Caco-2 (cell line): ENCODE results near the gene INPP5K. TPM values are rescaled to one million over a fixed set of nuclear protein-coding genes. Genes with fewer than 3 reads are reported as not detected.
"Not testable (repeated sequence)": the region's sequence is repeated elsewhere in the genome, so short reads cannot be mapped to it uniquely, and the experiment has no call there.

ENCODE experiments used
- BruUV-seq: library from RNA; stranded (reverse); fragments of 400-500 nt; replicated peaks from 2 replicates; lab custom pipeline; 2021; lab: Mats Ljungman, UMichigan
- CTCF ChIA-PET: fragments of 300-600 bp; sonication (Branson Sonifier 250); formaldehyde crosslinking; loops from one replicate; lab custom pipeline; 2022; ENCODE audit warnings: antibody characterized with exemption; lab: Charles Lee
- POLR2A ChIA-PET: fragments of 300-600 bp; sonication (Branson Sonifier 250); formaldehyde crosslinking; loops from one replicate; lab custom pipeline; 2022; ENCODE audit warnings: antibody characterized with exemption; lab: Charles Lee
- DNase-seq, 2 experiments: peaks; one replicate each; pipeline versions ENCODE4 v3.0.0 to v3.0.0-alpha.2; 2020 to 2022
- H3K27me3 ChIP-seq: replicated peaks from 2 replicates; pipeline ENCODE4 v1.6.0; 2011; ENCODE audit warnings: low read length; ENCODE audit not compliant: control insufficient read depth, insufficient read depth
- H3K36me3 ChIP-seq: 2 replicates; pipeline ENCODE4 v1.5.1; 2011; ENCODE audit warnings: low read length; ENCODE audit not compliant: control insufficient read depth, insufficient read depth
- H3K4me1 ChIP-seq: fragments of 250-450 bp; sonication (Bioruptor Pico); 2 replicates; pipeline ENCODE4 v1.5.1; 2020; ENCODE audit warnings: mild to moderate bottlenecking
- H3K4me3 ChIP-seq: 2 replicates; pipeline ENCODE4 v1.5.1; 2011; ENCODE audit warnings: low read depth, mild to moderate bottlenecking, control low read depth, low read length
- H3K9me3 ChIP-seq: fragments of 250-450 bp; sonication (Bioruptor Pico); 2 replicates; pipeline ENCODE4 v1.5.1; 2020; ENCODE audit warnings: mild to moderate bottlenecking, moderate library complexity
- H3K27ac Mint-ChIP-seq: one replicate; pipeline ENCODE4 v1.8.0; 2022; ENCODE audit warnings: mixed read lengths; ENCODE audit not compliant: unreplicated experiment
- H3K27me3 Mint-ChIP-seq: one replicate; pipeline ENCODE4 v1.8.0; 2022; ENCODE audit warnings: mixed read lengths; ENCODE audit not compliant: insufficient read depth, unreplicated experiment
- H3K36me3 Mint-ChIP-seq: one replicate; pipeline ENCODE4 v1.8.0; 2022; ENCODE audit warnings: mild to moderate bottlenecking, mixed read lengths; ENCODE audit not compliant: insufficient read depth, unreplicated experiment
- H3K4me1 Mint-ChIP-seq: one replicate; pipeline ENCODE4 v1.8.0; 2022; ENCODE audit warnings: low read depth, mixed read lengths; ENCODE audit not compliant: unreplicated experiment
- H3K4me3 Mint-ChIP-seq: one replicate; pipeline ENCODE4 v1.8.0; 2022; ENCODE audit warnings: mild to moderate bottlenecking, moderate library complexity, mixed read lengths; ENCODE audit not compliant: unreplicated experiment
- H3K9me3 Mint-ChIP-seq: one replicate; pipeline ENCODE4 v1.8.0; 2022; ENCODE audit warnings: mixed read lengths; ENCODE audit not compliant: unreplicated experiment
- intact Hi-C: fragments of 100-400 bp; cut with micrococcal nuclease; formaldehyde crosslinking; loops from one replicate; pipeline ENCODE4 v1.10.0; 2022; ENCODE audit not compliant: unreplicated experiment
- total RNA-seq: library from RNA; stranded (reverse); gene quantifications from 2 replicates; pipeline ENCODE4 v1.2.3, GENCODE V29; 2022
- TF ChIP-seq, protein P1 (sequence below), 2 experiments: fragments of 200-600 bp in 1 of 2; IDR thresholded peaks; 1 replicate in 1 of 2; 2 replicates in 1 of 2; pipeline versions ENCODE4 v1.5.1 to v1.8.0; 2011 to 2022; ENCODE audit warnings: antibody characterized with exemption in 1 of 2, control low read depth in 1 of 2, inconsistent platforms in 1 of 2, low read depth in 1 of 2, low read length in 1 of 2, mild to moderate bottlenecking in 1 of 2, moderate library complexity in 1 of 2; ENCODE audit not compliant: insufficient read depth in 1 of 2, severe bottlenecking in 1 of 2, unreplicated experiment in 1 of 2

INPP5K gene
- total RNA-seq, 1 experiment from 2014 or later = 24.1 TPM

DNA sequence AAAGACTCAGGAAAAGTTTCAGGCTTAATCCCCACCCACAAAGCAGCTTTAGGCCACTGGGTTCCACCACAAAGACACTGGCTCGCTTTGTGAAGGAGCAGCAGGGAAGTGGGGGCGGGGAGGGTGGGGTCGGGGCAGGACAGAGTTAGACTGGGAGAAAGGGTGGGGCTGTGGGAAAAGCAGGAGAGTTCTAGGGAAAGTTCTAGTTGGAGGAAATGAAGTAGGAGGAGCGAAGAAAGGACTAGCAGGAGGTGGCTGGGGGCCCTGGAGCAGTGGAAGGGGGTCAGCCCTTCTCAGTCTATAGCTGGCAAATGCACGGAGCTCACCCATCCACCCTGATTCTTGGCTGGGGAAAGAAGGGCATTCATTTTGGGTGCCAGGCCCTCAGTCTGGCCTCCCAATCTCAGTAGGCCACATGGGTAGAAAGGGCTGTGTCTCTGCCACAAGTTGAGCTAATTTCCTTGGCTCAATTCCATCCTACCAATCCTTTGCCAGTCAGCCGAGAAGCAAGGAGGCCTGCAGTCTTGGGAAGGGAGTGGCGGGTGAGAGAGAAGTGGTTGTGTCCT is 4.6 kb downstream of the INPP5K start:
- BruUV-seq = no TSS peak
- H3K4me1 ChIP-seq = peaks cover 9% of the 10 kb centered on the region
- H3K4me3 ChIP-seq = no peak overlapping the region
- Mint-ChIP-seq H3K4me1 (peaks cover 24% of the 10 kb centered on the region), H3K36me3 (peaks cover 26% of the 10 kb centered on the region), H3K27me3 (no peaks in the 10 kb centered on the region), H3K4me3 (no peak overlapping the region), H3K9me3 (no peaks in the 10 kb centered on the region), H3K27ac (no peak overlapping the region)
- DNase-seq = no peak
- ChIA-PET POLR2A (no interaction called here), CTCF (no interaction called here)
- H3K9me3 ChIP-seq = no peaks in the 10 kb centered on the region
- no peaks in the 10 kb centered on the region; the same call in 1 of the 2 replicates for H3K36me3 ChIP-seq
- no peaks in the 10 kb centered on the region for H3K27me3 ChIP-seq
- TF ChIP-seq, protein P1, sequence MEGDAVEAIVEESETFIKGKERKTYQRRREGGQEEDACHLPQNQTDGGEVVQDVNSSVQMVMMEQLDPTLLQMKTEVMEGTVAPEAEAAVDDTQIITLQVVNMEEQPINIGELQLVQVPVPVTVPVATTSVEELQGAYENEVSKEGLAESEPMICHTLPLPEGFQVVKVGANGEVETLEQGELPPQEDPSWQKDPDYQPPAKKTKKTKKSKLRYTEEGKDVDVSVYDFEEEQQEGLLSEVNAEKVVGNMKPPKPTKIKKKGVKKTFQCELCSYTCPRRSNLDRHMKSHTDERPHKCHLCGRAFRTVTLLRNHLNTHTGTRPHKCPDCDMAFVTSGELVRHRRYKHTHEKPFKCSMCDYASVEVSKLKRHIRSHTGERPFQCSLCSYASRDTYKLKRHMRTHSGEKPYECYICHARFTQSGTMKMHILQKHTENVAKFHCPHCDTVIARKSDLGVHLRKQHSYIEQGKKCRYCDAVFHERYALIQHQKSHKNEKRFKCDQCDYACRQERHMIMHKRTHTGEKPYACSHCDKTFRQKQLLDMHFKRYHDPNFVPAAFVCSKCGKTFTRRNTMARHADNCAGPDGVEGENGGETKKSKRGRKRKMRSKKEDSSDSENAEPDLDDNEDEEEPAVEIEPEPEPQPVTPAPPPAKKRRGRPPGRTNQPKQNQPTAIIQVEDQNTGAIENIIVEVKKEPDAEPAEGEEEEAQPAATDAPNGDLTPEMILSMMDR (IDR thresholded peaks at IDR 0.05; ENCODE audit: insufficient read depth in 1 of 2, low read depth in 1 of 2, low read length in 1 of 2, severe bottlenecking in 1 of 2, unreplicated experiment in 1 of 2) = no peak
- intact Hi-C loops = no loop called here

- no TSS peak for BruUV-seq
- Mint-ChIP-seq H3K4me1 (peaks cover 24% of the 10 kb centered on the region), H3K4me3 (no peak overlapping the region), H3K27ac (no peak overlapping the region), H3K9me3 (no peaks in the 10 kb centered on the region), H3K27me3 (no peaks in the 10 kb centered on the region), H3K36me3 (peaks cover 21% of the 10 kb centered on the region)
- ChIA-PET CTCF (no interaction called here), POLR2A (no interaction called here)
- DNase-seq = no peak
- no peak overlapping the region for H3K4me3 ChIP-seq
- H3K36me3 ChIP-seq = no peaks in the 10 kb centered on the region; the same call in 1 of the 2 replicates
- H3K27me3 ChIP-seq = no peaks in the 10 kb centered on the region
- H3K4me1 ChIP-seq = peaks cover 9% of the 10 kb centered on the region
- intact Hi-C loops = no loop called here
- TF ChIP-seq, protein P1 (IDR thresholded peaks at IDR 0.05; ENCODE audit: insufficient read depth in 1 of 2, low read depth in 1 of 2, low read length in 1 of 2, severe bottlenecking in 1 of 2, unreplicated experiment in 1 of 2) = no peak
- H3K9me3 ChIP-seq = no peaks in the 10 kb centered on the region
Measured at GRCh38 chr17:1511290-1511689, 5.1 kb downstream of the INPP5K start.

DNA sequence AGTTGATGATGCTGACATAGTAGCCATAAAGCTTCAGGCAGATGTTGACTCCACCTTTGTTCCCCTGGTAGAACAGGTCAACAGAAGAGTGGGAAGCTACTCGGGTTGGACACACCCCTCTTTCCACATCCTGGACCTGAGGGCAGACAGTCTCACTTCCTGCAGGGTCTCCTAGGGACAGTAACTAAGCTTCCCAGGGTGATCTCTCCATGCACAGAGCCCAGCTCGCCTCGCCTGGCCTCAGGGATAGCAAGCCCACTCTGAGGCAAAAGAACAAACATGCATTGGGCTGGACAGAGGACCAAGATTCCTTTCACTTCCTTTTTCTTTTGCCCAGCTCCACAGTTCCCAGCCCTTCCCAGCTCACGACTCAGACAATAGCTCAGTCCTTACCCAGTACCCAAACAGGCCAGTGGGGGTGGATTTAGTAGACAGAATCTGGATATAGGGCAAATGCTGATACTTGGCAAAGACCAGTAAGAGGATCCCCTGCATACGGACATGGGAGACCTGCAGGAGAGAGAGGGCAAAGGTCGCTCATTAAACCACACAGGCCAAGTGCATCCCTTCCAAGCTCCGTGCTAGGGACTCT is 7.0 kb downstream of the INPP5K start:
- Histone ChIP-seq H3K9me3 (no peaks in the 10 kb centered on the region), H3K4me3 (no peak overlapping the region), H3K4me1 (no peaks in the 10 kb centered on the region), H3K36me3 (no peaks in the 10 kb centered on the region; the same call in 1 of the 2 replicates), H3K27me3 (no peaks in the 10 kb centered on the region)
- Mint-ChIP-seq H3K27ac (peak overlapping the region; percentile 7), H3K4me3 (no peak overlapping the region), H3K9me3 (no peaks in the 10 kb centered on the region), H3K36me3 (peaks cover 10% of the 10 kb centered on the region), H3K4me1 (peaks cover 16% of the 10 kb centered on the region), H3K27me3 (no peaks in the 10 kb centered on the region)
- intact Hi-C loops = loop anchor here (2.0 kb wide), 1 partner anchor 19 kb away; no protein-coding TSS in a partner anchor
- DNase-seq = peak; percentile 49 to 64
- POLR2A ChIA-PET = no interaction called here
- TF ChIP-seq, protein P1 (IDR thresholded peaks at IDR 0.05; ENCODE audit: insufficient read depth in 1 of 2, low read depth in 1 of 2, low read length in 1 of 2, severe bottlenecking in 1 of 2, unreplicated experiment in 1 of 2) = no peak
- CTCF ChIA-PET = interaction anchor here (0.5 to 1.5 kb wide), 2 partner anchors 19 to 120 kb away, joined by 6 read pairs; no protein-coding TSS in a partner anchor
- no TSS peak for BruUV-seq

GRCh38 chr17:1508709-1509108 is 7.7 kb downstream of the INPP5K start:
- BruUV-seq, H3K4me3 ChIP-seq, DNase-seq, H3K9me3 Mint-ChIP-seq, POLR2A ChIA-PET, H3K36me3 ChIP-seq, H3K4me3 Mint-ChIP-seq, H3K27ac Mint-ChIP-seq, H3K4me1 ChIP-seq, H3K9me3 ChIP-seq, H3K27me3 Mint-ChIP-seq, H3K36me3 Mint-ChIP-seq, H3K27me3 ChIP-seq: not testable (repeated sequence)
- H3K4me1 Mint-ChIP-seq = peaks cover 12% of the 10 kb centered on the region
- intact Hi-C loops = loop anchor here (2.0 kb wide), 1 partner anchor 18 kb away; no protein-coding TSS in a partner anchor
- CTCF ChIA-PET = interaction anchor here (1.5 kb wide), 1 partner anchor 121 kb away, joined by 6 read pairs; no protein-coding TSS in a partner anchor
